Measurements from ENCODE around the gene TBC1D1.
"Not testable (repeated sequence)": the region's sequence is repeated elsewhere in the genome, so short reads cannot be mapped to it uniquely, and the experiment has no call there.

Gene TBC1D1

GRCh38 chr4:37891260-37892159 is 626 bp downstream of the TBC1D1 start:
- DNase-seq = no peak

- DNase-seq = no peak
These were observed 1.8 kb downstream of the TBC1D1 start for GRCh38 chr4:37892641-37893040.

GRCh38 chr4:37893164-37893563 is 2.3 kb downstream of the TBC1D1 start:
- no peak for DNase-seq

- no peak for DNase-seq
These were observed 4.4 kb downstream of the TBC1D1 start for GRCh38 chr4:37895271-37895670.

- DNase-seq = no peak
These were observed 5.4 kb downstream of the TBC1D1 start for GRCh38 chr4:37896206-37896860.

GRCh38 chr4:37902212-37902611 is 11.3 kb downstream of the TBC1D1 start:
- no peak for DNase-seq

- DNase-seq = no peak
These were observed 12.1 kb downstream of the TBC1D1 start for GRCh38 chr4:37902738-37903693.

GRCh38 chr4:37903901-37904300 is 13.0 kb downstream of the TBC1D1 start:
- no peak for DNase-seq

- DNase-seq = no peak
These were observed 13.9 kb downstream of the TBC1D1 start for GRCh38 chr4:37904824-37905223.

- no peak for DNase-seq
These were observed 14.8 kb downstream of the TBC1D1 start for GRCh38 chr4:37905533-37906169.

- no peak for DNase-seq
These were observed 17.8 kb downstream of the TBC1D1 start for GRCh38 chr4:37908488-37909331.

- DNase-seq = no peak
These were observed 18.6 kb downstream of the TBC1D1 start for GRCh38 chr4:37909332-37910090.

GRCh38 chr4:37910091-37910486 is 19.2 kb downstream of the TBC1D1 start:
- no peak for DNase-seq

GRCh38 chr4:37914539-37914938 is 23.7 kb downstream of the TBC1D1 start:
- no peak for DNase-seq

GRCh38 chr4:37917388-37917787 is 26.5 kb downstream of the TBC1D1 start:
- no peak for DNase-seq

GRCh38 chr4:37918653-37919052 is 27.8 kb downstream of the TBC1D1 start:
- DNase-seq = no peak

GRCh38 chr4:37922328-37922727 is 31.4 kb downstream of the TBC1D1 start:
- DNase-seq = no peak

- not testable (repeated sequence) for DNase-seq
These were observed 32.2 kb downstream of the TBC1D1 start for GRCh38 chr4:37923089-37923488.

GRCh38 chr4:37924946-37925345 is 34.1 kb downstream of the TBC1D1 start:
- DNase-seq = no peak

GRCh38 chr4:37927434-37927833 is 36.5 kb downstream of the TBC1D1 start:
- DNase-seq = no peak

Measured in NCI-H1930 (cell line).